HCT116 (cell line): ENCODE results near the gene GRK1. TPM values are rescaled to one million over a fixed set of nuclear protein-coding genes. Genes with fewer than 3 reads are reported as not detected.

ENCODE experiments used
- ATAC-seq: fragments of 200-7000 bp; cut with Tn5 transposase; 2 replicates; pipeline ENCODE4 v1.9.1; 2020; ENCODE audit warnings: mild to moderate bottlenecking, moderate library complexity
- BruUV-seq: library from RNA; stranded (reverse); fragments of 400-500 nt; replicated peaks from 2 replicates; lab custom pipeline; 2021; lab: Mats Ljungman, UMichigan
- CTCF ChIA-PET: fragments of 300-600 bp; sonication (Branson Sonifier 250); formaldehyde crosslinking; loops from one replicate; lab custom pipeline; 2021; ENCODE audit warnings: antibody characterized with exemption; lab: Charles Lee
- POLR2A ChIA-PET: fragments of 300-600, 350-600 bp; sonication (Branson Sonifier 250); formaldehyde crosslinking; loops from one replicate; lab custom pipeline; 2021; ENCODE audit warnings: antibody characterized with exemption; lab: Charles Lee
- RAD21 ChIA-PET, 2 experiments: fragments of 300-600 bp; sonication (Branson Sonifier 250); formaldehyde crosslinking; loops; one replicate each; lab custom pipeline; 2023; ENCODE audit warnings: low total read pairs in 2 of 2; ENCODE audit not compliant: uncharacterized antibody in 2 of 2, unreplicated experiment in 2 of 2, low non-redundant PET in 1 of 2; lab: Charles Lee
- DNase-seq: peaks from one replicate; pipeline ENCODE4 v3.0.0-alpha.2; 2010; ENCODE audit warnings: low read depth, low spot score
- H2AFZ ChIP-seq: fragments of 200-600 bp; shearing (Covaris generic), sonication (generic); 2 replicates; pipeline ENCODE4 v1.6.1; 2017; ENCODE audit warnings: low read depth, mixed run types, mixed read lengths, antibody characterized with exemption, low read length; ENCODE audit not compliant: poor library complexity, severe bottlenecking
- H3K27ac ChIP-seq: 2 replicates; pipeline ENCODE4 v1.5.1; 2012; ENCODE audit warnings: low read depth, low read length
- H3K27me3 ChIP-seq: fragments of 200-600 bp; sonication (generic); 2 replicates; pipeline ENCODE4 v1.6.1; 2016; ENCODE audit warnings: mixed run types, low read length, mixed read lengths; ENCODE audit not compliant: insufficient read depth
- H3K36me3 ChIP-seq, 2 experiments: fragments of 200-500 bp in 1 of 2; fragments of 200-600 bp in 1 of 2; sonication (Bioruptor generic) in 1 of 2; sonication (generic) in 1 of 2; 2 replicates each; pipeline versions ENCODE4 v1.5.1 to v1.6.1; 2014 to 2016; ENCODE audit warnings: low read length in 2 of 2, inconsistent platforms in 1 of 2, mixed read lengths in 1 of 2, mixed run types in 1 of 2; ENCODE audit not compliant: insufficient read depth in 2 of 2, control insufficient read depth in 1 of 2
- H3K4me1 ChIP-seq, 2 experiments: fragments of 200-600 bp in 1 of 2; sonication (generic) in 1 of 2; 2 replicates each; pipeline versions ENCODE4 v1.5.1 to v1.6.1; 2012 to 2017; ENCODE audit warnings: low read length in 2 of 2, inconsistent platforms in 1 of 2, mild to moderate bottlenecking in 1 of 2, mixed read lengths in 1 of 2, mixed run types in 1 of 2, moderate library complexity in 1 of 2; ENCODE audit not compliant: insufficient read depth in 2 of 2, control insufficient read depth in 1 of 2
- H3K4me2 ChIP-seq: fragments of 200-600 bp; sonication (generic); 2 replicates; pipeline ENCODE4 v1.6.1; 2017; ENCODE audit warnings: mixed run types, low read length, mixed read lengths
- H3K4me3 ChIP-seq, 2 experiments: fragments of 200-600 bp in 1 of 2; sonication (generic) in 1 of 2; replicated peaks in 1 of 2; 2 replicates each; pipeline ENCODE4 v1.5.1; 2011 to 2016; ENCODE audit warnings: low read length in 2 of 2, control low read depth in 1 of 2, low read depth in 1 of 2, mild to moderate bottlenecking in 1 of 2, mixed read lengths in 1 of 2, mixed run types in 1 of 2
- H3K79me2 ChIP-seq: fragments of 200-600 bp; sonication (generic); 2 replicates; pipeline ENCODE4 v1.6.1; 2017; ENCODE audit warnings: mild to moderate bottlenecking, mixed run types, low read length, moderate library complexity, mixed read lengths; ENCODE audit not compliant: insufficient read depth
- H3K9ac ChIP-seq: fragments of 200-600 bp; sonication (generic); 2 replicates; pipeline ENCODE4 v1.6.1; 2016; ENCODE audit warnings: low read length, mixed read lengths
- H3K9me2 ChIP-seq: fragments of 200-600 bp; sonication (generic), shearing (Covaris generic); 2 replicates; pipeline ENCODE4 v1.6.1; 2017; ENCODE audit warnings: mixed run types, mild to moderate bottlenecking, moderate library complexity; ENCODE audit not compliant: insufficient read depth
- H3K9me3 ChIP-seq, 2 experiments: fragments of 200-500 bp in 1 of 2; fragments of 200-600 bp in 1 of 2; sonication (Bioruptor generic) in 1 of 2; sonication (generic) in 1 of 2; 2 replicates each; pipeline ENCODE4 v1.6.1; 2014 to 2017; ENCODE audit warnings: low read length in 2 of 2, mixed read lengths in 2 of 2, inconsistent platforms in 1 of 2, low read depth in 1 of 2, mild to moderate bottlenecking in 1 of 2, mixed run types in 1 of 2, moderate library complexity in 1 of 2; ENCODE audit not compliant: control insufficient read depth in 1 of 2, insufficient read depth in 1 of 2
- H4K20me1 ChIP-seq: fragments of 200-600 bp; sonication (generic), shearing (Covaris generic); 2 replicates; pipeline ENCODE4 v1.6.1; 2017; ENCODE audit warnings: mixed run types, mild to moderate bottlenecking, moderate library complexity; ENCODE audit not compliant: insufficient read depth
- CEBPB ChIP-seq: IDR thresholded peaks from 2 replicates; pipeline ENCODE4 v1.6.1; 2012; ENCODE audit warnings: low read depth
- SIN3A ChIP-seq: IDR thresholded peaks from 2 replicates; pipeline ENCODE4 v1.6.1; 2012; ENCODE audit warnings: low read depth
- intact Hi-C: fragments of 100-400 bp; cut with micrococcal nuclease; formaldehyde crosslinking; loops from 2 replicates; pipeline ENCODE4 v1.10.0; 2022
- total RNA-seq: library from RNA; stranded (reverse); gene quantifications from one replicate; pipeline ENCODE4 v1.2.1, GENCODE V29; 2021; ENCODE audit not compliant: unreplicated experiment
- TF ChIP-seq, protein P1 (sequence below): IDR thresholded peaks from 2 replicates; pipeline ENCODE4 v1.6.1; 2012

The GRK1 gene
- total RNA-seq, 1 experiment from 2014 or later, result not detected

DNA sequence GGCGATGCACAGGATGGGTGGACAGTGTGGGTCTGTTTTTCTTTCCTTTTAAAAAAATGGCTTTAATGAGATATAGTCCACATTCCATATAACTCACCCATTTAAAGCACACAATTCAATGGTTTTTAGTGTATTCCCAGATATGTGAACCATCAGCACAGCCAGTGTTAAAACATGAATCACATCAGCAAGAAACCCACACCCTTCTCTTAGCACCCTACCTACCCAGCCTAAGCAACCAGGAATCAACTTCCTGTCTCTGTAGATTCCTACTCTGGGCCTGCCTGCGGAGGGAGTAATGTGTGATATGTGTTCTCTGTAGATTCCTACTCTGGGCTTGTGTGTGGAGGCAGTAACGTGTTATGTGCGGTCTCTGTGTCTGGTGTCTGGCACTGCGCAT lies 103.9 kb downstream of the GRK1 start:
- intact Hi-C loops, result no loop called here
- DNase-seq (no peak), ATAC-seq (no peak)
- ChIA-PET RAD21 (no interaction called here), POLR2A (no interaction called here), CTCF (no interaction called here)
- Histone ChIP-seq H3K27ac (no peak overlapping the region), H3K27me3 (no peaks in the 10 kb centered on the region), H4K20me1 (no peaks in the 10 kb centered on the region), H3K9ac (no peak overlapping the region), H3K9me3 (no peaks in the 10 kb centered on the region), H3K4me3 (no peak overlapping the region), H3K4me2 (no peak overlapping the region), H3K4me1 (peaks cover 0 to 8% of the 10 kb centered on the region in 2 experiments; a peak in 2 of 4 replicates), H3K9me2 (no peaks in the 10 kb centered on the region), H2AFZ (no peak overlapping the region), H3K79me2 (no peaks in the 10 kb centered on the region), H3K36me3 (no peaks in the 10 kb centered on the region)
- no TSS peak for BruUV-seq
- no peak for TF ChIP-seq CEBPB

DNA sequence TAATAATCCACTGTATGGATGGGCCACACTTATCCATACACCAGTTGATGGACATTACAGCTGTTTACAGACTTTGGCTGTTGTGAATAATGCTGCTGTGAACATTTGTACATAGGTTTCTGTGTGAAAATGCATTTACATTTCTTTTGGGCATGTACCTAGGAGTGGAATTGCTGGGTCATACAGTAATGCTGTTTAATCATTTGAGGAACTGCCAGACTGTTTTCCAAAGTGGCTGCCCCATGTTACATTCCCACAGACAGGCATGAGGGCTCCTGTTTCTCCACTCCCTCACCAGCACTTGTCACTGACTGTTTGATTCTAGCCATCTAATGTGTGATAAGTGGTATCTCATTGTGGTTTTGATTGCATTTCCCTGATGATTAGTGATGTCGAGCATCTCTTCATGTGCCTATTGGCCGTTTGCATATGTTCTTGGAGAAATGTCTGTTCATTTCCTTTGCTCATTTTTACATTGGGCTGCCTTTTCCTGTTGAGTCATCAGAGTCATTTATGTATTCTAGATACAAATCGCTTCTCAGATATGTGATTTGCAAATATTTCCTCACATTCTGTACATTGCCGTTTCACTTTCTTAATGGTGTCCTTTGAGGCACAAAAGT lies 104.8 kb downstream of the GRK1 start:
- no peaks in the 10 kb centered on the region for H3K9me2 ChIP-seq
- no peaks in the 10 kb centered on the region for H3K36me3 ChIP-seq
- no peak overlapping the region for H2AFZ ChIP-seq
- ATAC-seq, result no peak
- H3K9me3 ChIP-seq, result no peaks in the 10 kb centered on the region
- no peaks in the 10 kb centered on the region for H4K20me1 ChIP-seq
- H3K4me3 ChIP-seq, result no peak overlapping the region
- ChIA-PET CTCF (no interaction called here), RAD21 (no interaction called here), POLR2A (no interaction called here)
- no peak for DNase-seq
- H3K27ac ChIP-seq, result no peak overlapping the region
- intact Hi-C loops, result no loop called here
- TF ChIP-seq, protein P1, sequence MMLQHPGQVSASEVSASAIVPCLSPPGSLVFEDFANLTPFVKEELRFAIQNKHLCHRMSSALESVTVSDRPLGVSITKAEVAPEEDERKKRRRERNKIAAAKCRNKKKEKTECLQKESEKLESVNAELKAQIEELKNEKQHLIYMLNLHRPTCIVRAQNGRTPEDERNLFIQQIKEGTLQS, result no peak
- TF ChIP-seq SIN3A, result no peak
- no peak for TF ChIP-seq CEBPB
- no TSS peak for BruUV-seq
- no peaks in the 10 kb centered on the region for H3K27me3 ChIP-seq
- H3K79me2 ChIP-seq, result no peaks in the 10 kb centered on the region
- no peak overlapping the region for H3K9ac ChIP-seq
- no peak overlapping the region for H3K4me2 ChIP-seq
- H3K4me1 ChIP-seq, result peaks cover 0 to 8% of the 10 kb centered on the region in 2 experiments; a peak in 2 of 4 replicates
